H1 (cell line): ENCODE measurements around the gene ETS1. TPM values are rescaled to one million over a fixed set of nuclear protein-coding genes. Genes with fewer than 3 reads are reported as not detected.

Experiments used
- CBX8 ChIP-seq: fragments of 300-800, 300-1000 bp; sonication (generic); IDR thresholded peaks from 2 replicates; pipeline ENCODE4 v1.7.1; 2016; ENCODE audit warnings: low read depth, low read length, borderline replicate concordance
- CHD2 ChIP-seq: IDR thresholded peaks from 2 replicates; pipeline ENCODE4 v1.6.1; 2012; ENCODE audit warnings: low read length, improper control_type of control experiment
- CTCF ChIP-seq, 3 experiments: IDR thresholded peaks; 1 replicate in 2 of 3; 2 replicates in 1 of 3; pipeline versions ENCODE4 v1.5.1 to v1.6.1; 2011; ENCODE audit warnings: low read length in 3 of 3, mild to moderate bottlenecking in 3 of 3, inconsistent platforms in 2 of 3, low read depth in 1 of 3, moderate library complexity in 1 of 3; ENCODE audit not compliant: insufficient read depth in 1 of 3; ENCODE audit errors: control extremely low read depth in 1 of 3
- HDAC6 ChIP-seq: IDR thresholded peaks from one replicate; pipeline ENCODE4 v1.7.1; 2012; ENCODE audit warnings: low read depth, mild to moderate bottlenecking, inconsistent platforms, low read length, moderate library complexity
- SP4 ChIP-seq: IDR thresholded peaks from 2 replicates; pipeline ENCODE4 v1.6.1; 2012; ENCODE audit warnings: low read length, inconsistent platforms
- YY1 ChIP-seq: IDR thresholded peaks from 2 replicates; pipeline ENCODE4 v1.6.1; 2011; ENCODE audit warnings: low read depth, mild to moderate bottlenecking, low read length
- polyA plus RNA-seq, 7 experiments: library from polyadenylated mRNA; depleted of rRNA in 3 of 7; stranded (reverse) in 5 of 7; unstranded in 2 of 7; fragments of >200 nt in 5 of 7; fragments of 200-250 nt in 2 of 7; gene quantifications; 1 replicate in 5 of 7; 2 replicates in 1 of 7; 4 replicates in 1 of 7; pipeline versions ENCODE4 v1.2.1 to v1.2.3, GENCODE V29; 2011 to 2013; ENCODE audit warnings: missing spikeins in 2 of 7, mixed read lengths in 2 of 7
- total RNA-seq: library from RNA; stranded (reverse); fragmentation: NEBNext Ultra II Directional; extraction: Animal tissue kit (Norgen Biotek cat#: 25700); gene quantifications from 2 replicates; pipeline ENCODE4 v1.2.1, GENCODE V29; 2021

Gene ETS1
- total and polyA plus RNA-seq, 2 of the 8 experiments (the other 6 are each of a cell fraction or from before 2014, with no cell fraction given): 10.0 to 35.3 TPM

GRCh38 chr11:128544471-128545051, 42.8 kb downstream of the ETS1 start (continued):
- TF ChIP-seq YY1 (no peak), SP4 (no peak), CBX8 (no peak), CTCF (IDR thresholded peaks at IDR 0.05; ENCODE audit: control extremely low read depth in 1 of 3, insufficient read depth in 1 of 3, low read depth in 1 of 3, low read length in 3 of 3) (no peak), CHD2 (no peak), HDAC6 (no peak)
